Ecto neural progenitor cell (in vitro differentiated cells): ENCODE results near the gene TRABD2B.

Experiments used
- DNase-seq: peaks from one replicate; pipeline ENCODE4 v3.0.0-alpha.2; 2018; ENCODE audit warnings: low spot score

TRABD2B gene

DNA sequence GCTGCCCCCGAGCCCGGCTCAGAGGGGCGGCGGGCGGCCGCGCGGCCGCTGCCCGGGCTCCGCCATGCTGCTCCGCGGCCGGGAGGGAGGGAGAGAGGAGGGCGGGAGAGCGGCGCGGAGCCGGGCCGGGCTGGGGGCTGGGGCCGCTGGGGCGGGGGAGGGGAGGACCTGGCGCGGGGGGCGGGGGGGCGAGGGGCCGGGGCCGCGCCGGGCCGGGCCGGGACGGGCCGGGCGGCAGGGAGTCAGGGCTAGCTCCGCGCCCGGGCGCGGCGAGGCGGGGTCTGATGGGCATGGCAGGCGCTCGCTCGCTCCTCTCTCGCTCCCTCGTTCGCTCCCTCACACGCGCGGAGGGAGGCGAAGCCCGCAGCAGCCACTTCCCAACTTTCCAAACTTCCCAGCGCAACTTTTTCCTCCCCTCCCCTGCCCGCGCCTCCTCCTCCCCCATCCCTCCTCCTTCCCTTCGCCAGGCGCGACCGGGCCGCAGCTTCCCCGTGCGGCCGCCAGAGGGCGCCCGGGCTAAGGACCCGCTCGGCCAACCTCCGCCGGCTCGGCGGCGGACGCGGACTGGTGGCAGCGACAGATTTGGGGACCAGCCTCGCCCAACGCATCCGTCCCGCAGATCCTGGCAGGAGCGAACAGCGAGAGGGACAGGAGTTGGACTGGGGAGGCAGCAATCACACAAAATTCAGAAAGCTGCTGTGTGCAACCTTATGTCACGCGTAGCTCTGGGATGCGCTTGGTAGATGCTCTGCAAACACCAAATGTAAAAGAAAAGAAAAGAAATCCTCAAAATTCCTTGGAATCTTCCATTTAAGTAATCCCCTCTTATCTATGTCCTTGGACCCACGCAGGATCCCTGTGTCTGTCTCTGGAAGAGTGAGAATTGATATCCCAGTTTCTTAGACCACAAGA, at the start of gene TRABD2B:
TRABD2B (minus strand) TSS at position 97 of the 912 bp plus-strand sequence.
- peak; percentile 93 for DNase-seq

DNA sequence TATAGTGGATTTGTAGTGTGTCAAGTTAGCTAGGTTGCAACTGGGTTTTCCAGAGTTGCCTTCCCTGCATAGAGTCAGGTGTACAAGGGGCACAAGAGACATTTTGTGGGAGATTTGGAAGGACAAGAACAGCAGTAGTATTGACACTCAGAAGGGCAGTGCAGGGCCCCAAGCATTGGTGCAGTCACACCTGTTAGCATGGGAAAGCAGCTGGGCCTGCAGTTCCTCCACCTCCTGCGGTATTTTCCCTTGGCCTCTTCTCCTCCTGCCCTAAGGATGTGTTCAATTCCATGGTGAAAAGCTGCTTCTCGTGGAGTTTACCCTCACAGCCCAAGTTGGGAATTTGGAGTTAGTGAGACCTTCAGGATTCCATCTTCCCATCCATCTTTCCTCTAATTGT, 47.1 kb upstream of the TRABD2B start:
- DNase-seq: no peak

DNA sequence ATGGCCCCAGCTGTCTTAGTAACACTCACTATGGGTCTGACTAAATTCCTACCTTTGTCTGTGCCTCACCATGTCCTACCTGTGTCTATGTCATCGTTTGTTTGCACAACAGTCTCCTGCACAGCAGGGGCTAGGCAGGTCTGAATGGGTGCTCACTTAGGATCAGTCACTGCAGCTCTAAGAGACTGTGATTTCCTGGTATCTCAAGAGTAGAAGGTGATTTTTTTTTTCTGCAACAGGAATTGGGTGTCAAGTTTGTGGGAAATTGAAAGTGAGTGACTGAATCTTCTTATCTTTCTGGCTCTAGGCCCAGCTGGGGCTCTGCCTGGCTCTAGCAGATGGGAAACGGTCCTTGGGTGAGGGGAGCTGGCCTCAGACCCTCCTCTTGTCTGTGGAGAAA, 46.4 kb upstream of the TRABD2B start:
- no peak for DNase-seq

DNA sequence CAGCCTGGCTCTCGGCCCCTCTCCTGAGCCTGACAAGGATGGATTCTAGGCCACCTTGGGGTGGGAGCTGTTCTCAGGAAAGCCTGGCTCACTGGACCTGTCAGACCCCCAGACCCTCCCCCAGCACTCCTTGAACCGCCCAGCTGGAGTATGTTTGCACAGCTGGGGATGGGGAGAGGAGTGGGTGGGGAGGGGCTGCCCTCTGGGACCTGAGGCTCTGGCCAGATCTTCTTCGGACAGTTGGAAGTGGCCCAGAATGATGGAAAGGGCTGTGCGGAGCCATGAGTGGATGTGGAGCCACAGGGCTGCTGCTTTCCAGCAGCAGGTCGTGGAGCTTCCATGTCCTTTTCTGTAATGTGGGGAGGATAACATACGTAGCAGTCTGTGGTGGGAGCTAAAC, 43.0 kb upstream of the TRABD2B start:
- DNase-seq: no peak

DNA sequence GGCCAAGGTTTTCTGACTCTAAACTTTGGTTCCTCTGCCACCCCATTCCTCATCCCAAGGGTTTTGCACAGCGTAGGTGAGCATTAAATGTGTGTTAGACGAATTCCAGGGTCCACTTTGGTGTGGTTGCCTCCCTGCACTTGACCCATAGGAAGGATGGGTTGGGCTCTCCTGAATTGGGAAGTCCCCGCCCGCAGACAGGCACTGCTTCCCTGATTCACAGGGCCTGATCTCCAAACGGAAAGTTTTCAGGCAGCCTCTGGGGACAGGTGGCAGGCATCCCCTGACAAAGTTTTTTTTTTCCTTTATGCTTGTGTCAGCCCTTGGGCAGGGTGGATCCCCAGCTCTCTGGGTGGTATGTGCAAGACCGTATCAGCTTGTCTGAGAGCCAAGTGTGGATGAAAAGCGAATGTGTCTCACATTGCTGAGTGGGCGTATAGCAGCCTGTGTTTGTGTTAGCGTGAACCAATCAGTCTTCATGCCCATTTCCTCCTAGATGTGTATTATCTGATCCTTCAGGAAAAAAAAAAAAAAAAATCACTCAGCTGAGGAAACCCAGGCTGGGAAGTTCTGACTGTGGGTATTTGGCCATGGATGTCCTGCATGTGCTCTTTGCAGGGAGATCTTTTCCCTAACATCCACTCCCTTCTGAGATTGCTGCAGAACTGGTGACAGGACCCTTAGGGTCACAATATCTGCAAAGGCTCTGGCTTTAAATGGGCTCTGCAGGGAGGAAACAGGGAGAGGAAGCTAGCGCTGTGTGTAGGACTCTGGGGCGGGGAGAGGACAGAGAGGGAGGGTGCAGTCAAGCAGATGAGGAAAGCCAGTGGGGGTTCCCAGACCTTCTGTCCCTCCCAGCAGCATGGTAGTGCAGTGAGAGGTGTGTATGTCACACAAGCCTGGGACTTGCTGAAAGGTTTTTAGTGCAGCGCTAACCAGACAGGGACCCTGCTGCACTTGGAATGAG, 42.2 kb upstream of the TRABD2B start:
- DNase-seq: no peak

DNA sequence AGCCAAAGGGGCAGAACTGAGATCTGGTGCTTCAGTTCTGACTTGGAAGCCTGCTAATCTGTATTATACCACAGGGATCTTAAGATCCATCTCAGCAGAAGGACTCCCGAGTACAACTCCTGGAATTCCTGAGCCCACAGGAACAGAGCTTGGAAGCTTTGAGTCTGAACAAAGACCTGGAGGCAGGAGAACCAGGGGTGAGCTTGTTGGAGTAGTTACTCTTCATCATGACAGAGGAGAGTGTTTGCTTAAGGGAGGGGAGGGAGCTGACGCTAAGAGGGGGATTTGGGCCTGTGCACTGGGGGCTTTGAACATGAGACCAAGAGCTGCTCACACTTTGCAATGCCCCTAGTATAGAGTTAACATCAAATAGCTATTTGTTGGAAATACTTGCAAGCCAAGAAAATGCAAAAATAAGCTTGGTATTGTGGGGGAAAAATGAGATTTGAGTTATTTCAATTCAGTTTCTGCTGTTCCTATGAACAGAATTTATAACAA, 41.1 kb upstream of the TRABD2B start:
- DNase-seq: no peak

DNA sequence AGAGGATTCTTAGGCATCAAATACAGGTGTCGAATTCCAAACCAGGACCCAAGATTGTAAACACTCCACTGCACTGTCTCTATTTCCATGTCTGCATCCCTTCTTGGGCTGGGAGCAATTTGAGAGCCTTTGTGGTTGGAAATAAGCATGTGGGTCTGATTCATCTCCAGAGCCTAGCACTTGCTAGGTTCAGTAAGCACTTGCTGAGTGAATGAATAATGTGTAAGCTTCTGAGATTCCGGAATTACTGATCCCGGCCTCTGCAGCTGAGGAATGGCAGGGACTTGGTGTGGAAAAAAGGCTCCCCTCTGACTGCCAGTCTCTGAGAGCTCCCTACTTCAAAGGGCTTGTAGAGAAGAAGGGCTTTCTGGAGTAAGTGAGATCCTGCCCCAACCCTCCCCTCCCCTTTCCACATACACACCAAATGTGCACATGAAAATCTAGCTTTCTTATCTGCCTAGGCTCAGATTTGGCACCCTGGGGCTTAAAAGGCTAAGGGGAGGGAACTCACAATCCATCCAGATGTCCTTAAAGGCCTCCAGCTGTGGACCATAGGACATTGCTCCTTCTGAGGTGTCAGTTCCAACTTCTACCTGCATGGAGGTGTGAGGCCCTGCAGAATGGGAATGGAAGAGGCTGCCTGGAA, 39.6 kb upstream of the TRABD2B start:
- DNase-seq: no peak

DNA sequence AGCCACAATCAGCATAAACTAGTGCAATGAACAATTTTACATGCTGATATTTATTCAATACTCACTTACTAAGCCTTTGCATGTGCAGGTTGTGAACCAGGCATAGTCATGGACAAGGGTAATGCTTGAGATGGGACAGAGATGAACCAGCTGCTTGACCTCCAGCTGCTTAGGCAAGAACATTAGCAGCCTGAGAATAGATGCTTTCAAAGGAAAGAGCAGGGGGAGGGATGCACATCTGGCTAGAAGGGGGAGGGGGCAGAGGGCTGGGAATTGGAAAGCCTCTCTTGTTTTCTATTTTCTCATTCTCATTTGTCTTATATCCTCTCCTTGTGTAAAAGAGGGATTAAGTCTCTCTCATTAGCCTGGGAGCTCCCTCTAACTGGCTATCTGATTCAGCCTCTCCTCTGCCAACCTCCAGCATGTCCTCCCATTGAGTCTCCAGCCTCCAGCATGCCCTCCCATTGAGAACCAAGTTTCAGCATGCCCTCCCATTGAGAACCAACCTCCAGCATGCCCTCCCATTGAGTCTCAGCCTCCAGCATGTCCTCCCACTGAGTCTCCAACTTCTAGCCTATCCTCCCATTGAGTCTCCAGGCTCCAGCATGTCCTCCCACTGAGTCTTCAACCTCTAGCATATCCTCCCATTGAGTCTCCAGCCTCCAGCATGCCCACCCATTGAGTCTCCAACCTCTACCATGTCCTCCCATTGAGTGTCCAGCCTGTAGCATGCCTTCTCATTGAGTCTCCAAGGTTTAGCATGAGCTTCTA, 38.4 kb upstream of the TRABD2B start:
- DNase-seq: no peak

DNA sequence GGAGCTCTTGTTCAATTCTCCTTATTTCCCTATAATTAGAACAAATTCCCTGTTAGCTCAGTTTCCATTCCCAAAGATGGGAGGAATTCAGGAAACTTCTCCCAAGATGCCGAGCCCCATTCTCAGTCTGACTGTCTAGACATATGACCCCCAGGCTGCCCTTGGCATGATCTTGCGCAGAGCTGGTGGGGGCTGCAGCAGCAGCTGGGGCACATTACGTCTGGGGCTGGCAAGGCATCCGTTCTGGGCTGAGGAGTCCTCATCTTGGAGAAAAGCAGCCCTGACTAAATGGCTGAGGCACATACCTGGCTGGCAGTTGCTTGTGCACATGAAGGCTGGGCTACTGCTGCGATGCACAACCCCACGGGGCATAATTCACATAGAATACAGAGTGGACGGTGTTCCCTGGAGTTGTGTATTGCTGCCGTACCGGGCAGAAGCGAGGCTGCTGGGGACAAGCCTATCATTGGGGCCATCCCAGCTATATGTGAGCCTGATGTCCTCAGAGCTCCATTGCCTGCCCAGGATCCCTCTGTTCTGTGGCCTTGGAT, 36.4 kb upstream of the TRABD2B start:
- DNase-seq: no peak

DNA sequence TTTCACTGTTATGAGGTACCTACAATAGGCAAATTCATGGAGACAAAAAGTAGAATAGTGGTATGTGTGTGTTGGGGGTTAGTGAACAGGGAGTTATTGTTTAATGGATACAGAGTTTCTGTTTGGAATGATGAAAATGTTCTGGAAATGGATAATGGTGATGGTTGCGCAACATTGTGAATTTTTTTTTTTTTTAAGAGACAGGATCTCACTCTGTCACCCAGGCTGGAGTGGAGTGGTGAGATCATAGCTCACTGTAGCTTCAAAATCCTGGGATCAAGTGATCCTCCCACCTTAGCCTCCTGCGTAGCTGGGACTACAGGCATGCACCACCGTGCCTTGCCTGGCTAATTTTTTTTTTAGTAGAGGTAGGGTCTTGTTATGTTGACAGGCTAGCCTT, 34.5 kb upstream of the TRABD2B start:
- no peak for DNase-seq

DNA sequence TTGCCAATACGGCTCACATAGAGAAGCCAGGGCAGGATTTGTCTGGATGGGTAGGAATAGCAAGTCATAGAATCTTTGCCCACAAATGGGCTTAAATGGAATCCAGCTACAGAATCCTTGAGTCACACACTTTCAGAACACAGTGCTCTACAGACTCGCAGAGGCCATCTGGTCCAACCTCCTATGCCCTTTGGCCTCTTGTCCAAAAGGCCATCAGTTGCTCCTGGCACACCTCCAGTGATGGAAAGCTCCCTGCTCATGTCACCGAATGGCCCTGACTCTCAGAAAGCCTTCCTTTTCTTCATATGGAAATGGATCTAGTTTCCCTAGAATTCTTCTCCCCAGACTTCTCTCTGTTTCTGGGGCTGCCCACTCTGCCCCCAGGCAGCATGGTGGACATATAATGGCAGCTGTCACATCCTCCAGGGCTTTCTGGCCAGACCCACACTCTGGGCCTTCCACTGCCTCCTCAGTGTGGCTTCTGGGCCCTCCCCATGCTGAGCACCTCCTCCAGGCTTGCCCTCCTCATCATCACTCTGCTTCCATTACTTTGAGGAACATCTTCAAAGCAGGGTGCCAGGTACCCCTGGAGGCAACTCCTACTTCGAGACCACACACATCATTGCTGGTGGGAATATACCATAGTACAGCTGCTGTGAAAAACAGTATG, 33.6 kb upstream of the TRABD2B start:
- DNase-seq: no peak

DNA sequence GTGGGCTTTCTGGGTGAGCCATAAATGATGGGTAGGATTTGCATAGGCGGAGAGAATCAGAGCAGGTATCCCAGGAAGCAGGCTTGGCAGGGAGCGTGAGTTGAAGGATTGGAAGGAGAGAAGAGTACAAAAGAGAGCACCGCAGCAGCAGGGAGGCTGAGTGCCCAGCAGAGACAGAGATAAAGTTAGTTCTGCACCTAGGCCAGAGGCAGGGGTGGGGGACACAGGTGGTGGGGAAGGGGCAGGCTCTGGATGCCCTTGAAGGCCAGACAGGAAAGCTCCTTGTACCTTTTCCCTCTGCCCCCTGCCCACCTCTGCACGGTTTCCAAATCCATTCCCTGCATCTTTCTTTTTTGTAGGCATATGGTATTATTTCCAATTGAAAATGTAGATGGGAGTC, 33.0 kb upstream of the TRABD2B start:
- no peak for DNase-seq

DNA sequence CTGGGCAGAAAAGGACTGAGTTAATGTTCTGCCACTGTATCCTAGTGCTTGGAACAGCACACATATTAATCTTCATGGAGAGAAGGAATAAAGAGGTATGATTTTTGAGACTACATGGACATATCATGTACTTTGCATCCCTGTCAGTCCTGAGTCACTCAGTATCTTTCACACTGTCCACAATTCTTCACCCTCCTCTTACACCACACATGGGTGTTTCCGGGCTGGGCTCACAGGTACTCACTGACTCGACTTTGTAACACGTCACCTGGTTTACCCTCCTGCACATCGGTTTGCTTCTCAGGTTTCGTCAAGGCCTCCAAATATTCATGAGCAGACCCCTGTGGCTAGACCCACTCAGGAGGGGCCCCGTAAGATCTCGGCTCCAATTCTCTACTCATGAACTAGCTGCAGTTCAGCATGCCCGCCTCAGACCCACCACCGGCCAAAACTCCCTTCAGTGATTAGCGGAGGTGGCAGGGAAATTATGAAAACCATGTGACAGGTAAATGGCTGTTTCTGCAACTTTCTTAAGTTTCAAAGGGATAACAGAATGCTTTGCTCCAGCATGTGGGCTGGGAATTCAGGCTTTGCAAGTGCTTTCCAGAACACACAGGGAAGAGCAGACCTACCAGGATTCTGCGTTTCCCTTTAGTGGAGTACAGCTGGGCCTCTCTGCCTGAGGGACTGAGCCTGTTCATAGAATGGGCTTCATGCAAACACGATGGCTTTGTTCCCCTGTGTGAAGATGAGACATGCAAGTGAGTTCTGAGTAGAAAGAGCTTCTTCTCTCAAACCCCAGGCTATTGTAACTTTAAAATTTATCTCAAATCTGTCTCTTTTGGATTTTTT, 31.3 kb upstream of the TRABD2B start:
- DNase-seq: no peak

DNA sequence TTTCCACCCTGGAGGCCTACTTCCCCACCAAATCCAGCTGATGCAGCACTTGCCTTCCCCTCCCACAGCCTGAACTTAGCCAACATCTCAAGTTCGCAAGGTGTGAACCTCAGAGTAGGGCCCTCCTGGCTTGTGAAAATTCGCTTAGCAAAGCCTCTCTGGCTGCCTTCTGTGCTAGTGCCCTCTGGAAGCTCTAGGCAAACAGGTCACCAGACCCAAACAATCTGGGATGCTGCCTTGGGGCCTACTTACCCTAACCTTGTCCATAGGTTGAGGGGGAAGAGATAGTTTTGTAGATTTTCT, 30.3 kb upstream of the TRABD2B start:
- DNase-seq: no peak

DNA sequence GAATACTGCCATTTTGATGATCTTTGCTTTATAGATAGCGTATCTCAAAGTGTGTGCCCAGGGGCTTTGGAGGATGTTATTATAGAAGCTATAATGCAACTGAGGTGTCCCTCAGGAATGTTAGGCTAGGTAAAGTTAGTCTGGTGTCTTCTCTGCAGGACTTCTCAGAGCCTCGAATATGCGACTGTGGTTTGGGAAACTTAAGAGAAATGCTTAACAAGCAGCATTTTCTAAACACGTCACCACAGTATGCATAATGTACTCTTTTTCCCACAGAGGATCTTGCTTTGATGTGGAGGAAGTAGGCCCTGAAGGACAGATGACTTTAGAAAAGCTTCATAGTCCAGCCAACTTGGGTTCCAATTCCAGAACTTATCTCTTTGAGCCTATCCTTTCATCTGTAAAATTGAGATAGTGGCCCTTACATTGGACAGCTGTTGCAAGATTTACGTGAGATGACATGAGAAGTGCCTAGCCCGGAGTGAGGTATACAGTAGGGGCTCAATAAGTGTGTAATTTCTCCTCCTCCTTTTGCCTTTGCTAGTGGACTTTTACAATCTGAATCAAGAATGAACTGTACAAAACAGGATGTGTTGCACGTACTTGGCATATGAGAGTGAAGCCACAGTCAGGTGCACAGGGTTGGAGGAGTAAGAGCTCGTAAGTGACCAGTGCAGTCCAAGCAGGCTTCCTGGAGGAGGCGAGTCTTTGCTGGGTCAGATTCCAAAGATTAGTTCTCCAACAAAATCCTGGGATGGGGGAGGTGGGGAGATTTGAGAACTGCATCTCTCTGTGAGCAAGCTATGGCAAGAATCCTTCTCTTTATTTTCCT, 29.7 kb upstream of the TRABD2B start:
- no peak for DNase-seq

DNA sequence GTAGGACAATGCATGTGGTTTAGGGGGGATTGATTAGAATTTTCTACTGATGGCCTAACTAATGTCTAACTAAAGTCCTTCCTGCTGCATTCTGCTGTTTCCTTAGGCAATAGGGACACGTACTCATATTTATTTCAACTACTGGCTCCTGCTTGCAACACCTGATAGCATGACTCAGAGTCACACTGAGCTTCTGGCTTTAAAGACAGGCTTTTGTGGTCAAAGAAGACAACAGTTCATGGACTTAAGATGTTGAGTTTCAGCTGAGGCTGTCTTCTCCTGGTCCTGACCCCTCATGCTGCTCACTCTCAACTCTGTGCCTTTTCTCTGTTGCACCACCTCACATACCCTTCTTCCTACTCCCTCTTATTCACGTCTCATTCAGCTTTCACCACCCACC, 29.1 kb upstream of the TRABD2B start:
- no peak for DNase-seq

DNA sequence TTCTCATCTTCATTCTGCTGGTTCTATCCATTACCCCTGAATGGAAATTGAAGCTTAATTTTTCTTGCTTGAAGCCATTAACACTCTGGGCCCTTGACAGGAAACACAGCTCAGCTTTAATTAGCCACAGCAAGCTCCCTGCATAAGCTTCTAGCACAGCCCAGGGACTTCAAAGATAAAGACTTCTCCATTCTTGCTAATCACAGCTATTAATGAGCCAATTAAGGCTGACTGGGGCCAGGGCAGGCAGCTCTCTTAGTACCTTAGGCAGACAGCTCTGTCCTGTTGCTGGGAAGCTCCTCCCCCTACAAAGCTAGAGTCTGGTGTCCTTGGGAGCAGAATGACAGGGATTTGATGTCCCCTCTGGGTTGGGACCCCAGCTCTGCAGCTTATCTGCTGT, 27.9 kb upstream of the TRABD2B start:
- no peak for DNase-seq

DNA sequence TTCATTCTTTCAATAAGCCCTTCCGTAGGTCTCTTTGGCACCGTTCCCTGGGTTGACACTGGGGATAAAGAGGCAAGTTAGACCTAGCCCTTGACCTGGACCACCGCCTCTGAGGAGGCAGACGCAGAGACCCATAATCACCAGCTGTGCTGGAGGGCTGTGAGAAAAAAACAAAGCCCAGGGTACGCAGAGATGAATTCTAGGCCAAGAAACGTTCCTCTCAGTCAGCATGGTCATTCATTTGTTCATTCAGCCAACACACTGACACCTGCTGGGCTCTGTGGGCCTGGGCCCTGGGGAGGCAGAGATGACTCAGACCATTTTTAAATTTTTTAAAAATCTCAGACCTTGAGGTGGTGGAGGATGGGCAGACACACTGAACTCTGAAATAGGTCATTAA, 26.3 kb upstream of the TRABD2B start:
- no peak for DNase-seq

DNA sequence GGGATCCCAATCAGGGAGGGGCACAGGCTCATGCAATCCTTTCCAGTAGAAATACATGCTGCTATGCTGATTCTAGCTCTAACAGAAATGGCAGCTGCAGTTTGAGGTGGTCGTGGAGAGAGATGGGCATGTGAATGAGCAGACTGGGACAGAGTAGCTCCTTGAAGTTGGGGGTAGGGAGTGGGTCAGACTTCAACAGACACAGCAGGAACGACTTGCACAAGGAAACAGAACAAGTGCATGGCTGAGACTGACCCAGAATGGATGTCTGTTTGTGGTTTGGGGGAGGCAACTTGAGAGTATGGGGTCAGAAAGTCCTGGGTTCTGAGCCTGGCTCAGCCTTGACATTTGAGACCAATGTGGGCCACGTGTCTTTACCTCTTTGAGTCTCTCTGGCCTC, 25.1 kb upstream of the TRABD2B start:
- peak; percentile 10 for DNase-seq
